Parathyroid adenoma (tissue), 2 donors: ENCODE results near the gene LYPD4.
"Not testable (repeated sequence)": the region's sequence is repeated elsewhere in the genome, so short reads cannot be mapped to it uniquely, and the experiment has no call there.

Experiments used
- H2AFZ ChIP-seq: fragments of 300-600 bp; sonication (generic); one replicate; pipeline ENCODE4 v1.7.0; 2017; ENCODE audit warnings: antibody characterized with exemption, mild to moderate bottlenecking
- H3K27ac ChIP-seq: fragments of 300-600 bp; sonication (generic); one replicate; pipeline ENCODE4 v1.7.0; 2017
- H3K27me3 ChIP-seq: fragments of 300-600 bp; sonication (generic); one replicate; pipeline ENCODE4 v1.7.0; 2017; ENCODE audit warnings: low read length; ENCODE audit not compliant: control insufficient read depth, insufficient read depth
- H3K36me3 ChIP-seq: fragments of 300-600 bp; sonication (generic); one replicate; pipeline ENCODE4 v1.7.0; 2017; ENCODE audit warnings: low read length; ENCODE audit not compliant: control insufficient read depth, insufficient read depth
- H3K4me1 ChIP-seq: fragments of 300-600 bp; sonication (generic); one replicate; pipeline ENCODE4 v1.7.0; 2017; ENCODE audit warnings: control low read depth
- H3K4me2 ChIP-seq: fragments of 300-600 bp; sonication (generic); one replicate; pipeline ENCODE4 v1.7.0; 2017; ENCODE audit warnings: low read length
- H3K4me3 ChIP-seq: fragments of 300-600 bp; sonication (generic); one replicate; pipeline ENCODE4 v1.7.0; 2017; ENCODE audit warnings: low read depth, low read length
- H3K79me2 ChIP-seq: fragments of 300-600 bp; sonication (generic); one replicate; pipeline ENCODE4 v1.7.0; 2017; ENCODE audit warnings: control low read depth
- H3K9ac ChIP-seq: fragments of 300-600 bp; sonication (generic); one replicate; pipeline ENCODE4 v1.7.0; 2017; ENCODE audit warnings: mild to moderate bottlenecking
- H3K9me3 ChIP-seq: fragments of 300-600 bp; sonication (generic); one replicate; pipeline ENCODE4 v1.7.0; 2017; ENCODE audit warnings: low read length; ENCODE audit not compliant: control insufficient read depth
- TF ChIP-seq, protein P1 (sequence below): fragments of 300-600 bp; sonication (generic); IDR thresholded peaks from one replicate; pipeline ENCODE4 v1.7.0; 2017; ENCODE audit warnings: antibody characterized with exemption, mild to moderate bottlenecking
- donor health status: primary hyperparathyroidism.

Gene LYPD4

DNA sequence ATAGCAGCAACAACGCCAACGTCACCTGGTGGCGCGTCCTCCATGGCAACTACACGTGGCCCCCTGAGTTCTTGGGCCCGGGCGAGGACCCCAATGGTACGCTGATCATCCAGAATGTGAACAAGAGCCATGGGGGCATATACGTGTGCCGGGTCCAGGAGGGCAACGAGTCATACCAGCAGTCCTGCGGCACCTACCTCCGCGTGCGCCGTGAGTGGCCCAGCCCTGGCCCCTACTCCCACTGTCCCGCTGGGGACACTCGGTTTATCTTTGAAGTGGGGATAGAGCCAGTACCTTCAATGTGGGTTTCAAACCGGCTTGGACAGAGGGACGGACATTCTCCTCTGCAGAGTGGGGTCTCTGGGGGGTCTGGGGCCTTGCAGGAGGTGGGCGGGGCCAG, 34.6 kb upstream of the LYPD4 start:
- no peaks in the 10 kb centered on the region for H3K79me2 ChIP-seq

DNA sequence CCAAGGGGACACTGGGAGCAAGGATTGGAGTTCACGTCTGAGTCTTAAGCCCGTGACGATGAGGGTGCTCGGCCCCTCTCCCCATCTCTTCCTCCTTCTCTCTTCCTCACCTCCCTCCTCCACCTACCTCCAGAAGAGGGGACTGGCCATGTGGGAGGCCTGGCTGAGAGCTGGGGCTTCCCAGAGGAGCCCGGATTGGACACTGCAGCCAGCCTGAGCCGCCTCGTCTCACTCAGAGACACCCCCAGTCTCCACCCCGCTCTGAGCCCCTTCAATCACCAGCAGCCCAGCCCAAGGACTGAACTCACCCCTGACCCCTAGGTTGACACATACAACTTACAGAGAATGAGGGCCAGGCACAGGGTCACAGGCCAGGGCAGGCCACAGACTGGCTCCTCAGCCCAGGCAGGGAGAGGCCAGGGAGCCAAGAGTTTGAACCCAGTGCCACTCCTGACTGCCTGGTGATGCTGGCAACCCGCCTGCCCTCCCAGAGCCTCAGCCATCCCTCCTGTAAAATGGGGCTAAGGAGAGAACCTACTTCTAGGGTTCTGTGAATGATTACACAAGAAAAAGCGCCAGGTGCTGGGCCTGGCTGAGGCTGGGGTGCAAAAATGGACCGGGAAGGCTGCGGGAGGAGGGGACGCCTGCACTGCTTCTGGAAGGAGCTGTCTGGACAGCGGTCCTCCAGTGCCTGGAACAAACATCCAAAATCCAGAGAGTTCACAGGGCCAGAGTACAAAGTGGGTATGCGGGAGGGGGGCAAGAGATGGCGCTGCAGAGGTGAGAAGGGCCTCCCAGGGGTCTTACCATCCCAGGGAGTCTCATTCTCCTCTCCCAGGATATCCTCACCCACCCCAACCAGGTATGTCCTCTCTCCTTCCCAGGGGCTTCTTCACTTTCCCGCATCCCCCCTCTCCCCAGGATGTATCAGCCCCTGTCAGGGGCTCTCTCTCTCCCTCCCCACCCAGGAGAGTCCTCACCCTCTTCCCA, 33.7 kb upstream of the LYPD4 start:
- Histone ChIP-seq H3K9me3 (no peaks in the 10 kb centered on the region), H3K4me1 (no peaks in the 10 kb centered on the region), H3K36me3 (no peaks in the 10 kb centered on the region), H3K4me2 (no peak overlapping the region), H2AFZ (no peak overlapping the region), H3K79me2 (no peaks in the 10 kb centered on the region), H3K9ac (no peak overlapping the region), H3K27me3 (no peaks in the 10 kb centered on the region), H3K27ac (no peak overlapping the region), H3K4me3 (no peak overlapping the region)
- TF ChIP-seq, protein P1, sequence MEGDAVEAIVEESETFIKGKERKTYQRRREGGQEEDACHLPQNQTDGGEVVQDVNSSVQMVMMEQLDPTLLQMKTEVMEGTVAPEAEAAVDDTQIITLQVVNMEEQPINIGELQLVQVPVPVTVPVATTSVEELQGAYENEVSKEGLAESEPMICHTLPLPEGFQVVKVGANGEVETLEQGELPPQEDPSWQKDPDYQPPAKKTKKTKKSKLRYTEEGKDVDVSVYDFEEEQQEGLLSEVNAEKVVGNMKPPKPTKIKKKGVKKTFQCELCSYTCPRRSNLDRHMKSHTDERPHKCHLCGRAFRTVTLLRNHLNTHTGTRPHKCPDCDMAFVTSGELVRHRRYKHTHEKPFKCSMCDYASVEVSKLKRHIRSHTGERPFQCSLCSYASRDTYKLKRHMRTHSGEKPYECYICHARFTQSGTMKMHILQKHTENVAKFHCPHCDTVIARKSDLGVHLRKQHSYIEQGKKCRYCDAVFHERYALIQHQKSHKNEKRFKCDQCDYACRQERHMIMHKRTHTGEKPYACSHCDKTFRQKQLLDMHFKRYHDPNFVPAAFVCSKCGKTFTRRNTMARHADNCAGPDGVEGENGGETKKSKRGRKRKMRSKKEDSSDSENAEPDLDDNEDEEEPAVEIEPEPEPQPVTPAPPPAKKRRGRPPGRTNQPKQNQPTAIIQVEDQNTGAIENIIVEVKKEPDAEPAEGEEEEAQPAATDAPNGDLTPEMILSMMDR: no peak

More for the DNA sequence above, 34.6 kb upstream of the LYPD4 start:
- no peaks in the 10 kb centered on the region for H3K9me3 ChIP-seq
- H3K27me3 ChIP-seq: no peaks in the 10 kb centered on the region
- TF ChIP-seq, protein P1: no peak
- no peak overlapping the region for H3K27ac ChIP-seq
- no peak overlapping the region for H3K4me3 ChIP-seq
- peaks cover 5% of the 10 kb centered on the region for H3K4me1 ChIP-seq
- H3K4me2 ChIP-seq: no peak overlapping the region
- H2AFZ ChIP-seq: no peak overlapping the region
- H3K36me3 ChIP-seq: no peaks in the 10 kb centered on the region
- no peak overlapping the region for H3K9ac ChIP-seq

DNA sequence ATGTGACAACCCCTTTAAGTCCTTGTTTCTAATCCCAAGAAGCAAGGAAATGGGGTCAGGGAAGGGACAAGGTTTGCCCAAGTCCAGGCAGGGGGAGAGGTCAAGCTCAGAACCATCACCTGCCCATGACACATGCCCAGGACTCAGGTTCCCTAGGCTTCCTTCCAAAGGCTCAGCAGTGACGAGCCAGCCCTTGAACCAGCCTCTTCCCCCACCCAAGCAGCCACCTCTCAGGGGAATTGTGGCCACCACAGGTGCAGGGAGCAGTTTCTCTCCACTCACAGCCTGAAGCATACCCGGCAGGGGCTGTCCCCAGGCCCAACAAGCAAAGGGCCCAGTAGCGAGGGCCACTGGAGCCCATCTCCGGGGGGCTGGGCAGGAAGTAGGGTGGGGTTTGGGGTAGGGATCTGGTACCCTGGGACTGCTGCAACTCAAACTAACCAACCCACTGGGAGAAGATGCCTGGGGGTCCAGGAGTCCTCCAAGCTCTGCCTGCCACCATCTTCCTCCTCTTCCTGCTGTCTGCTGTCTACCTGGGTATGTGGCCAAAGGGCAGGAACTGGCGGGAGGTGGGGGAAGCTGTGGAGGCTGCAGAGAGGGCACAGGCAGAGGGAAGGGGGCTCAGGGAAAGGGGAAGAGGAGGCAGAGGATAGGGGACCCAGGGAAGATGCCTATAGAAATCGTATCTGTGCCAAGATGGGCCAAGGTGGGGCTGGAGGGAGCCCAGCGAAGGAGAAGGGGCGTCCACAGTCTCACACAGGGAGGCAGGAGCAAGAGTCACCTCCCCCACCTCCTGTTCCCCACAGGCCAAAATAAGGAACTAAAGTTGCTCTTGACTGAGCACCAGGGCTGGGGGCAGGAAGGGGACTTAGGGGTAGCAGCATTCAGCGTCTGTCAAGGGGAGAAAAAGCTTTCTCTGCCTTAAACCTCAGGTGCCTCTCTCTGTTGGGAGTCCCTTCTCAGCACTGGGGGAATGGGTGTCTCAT, 32.7 kb upstream of the LYPD4 start, which contains the start of gene CD79A:
Gene CD79A (plus strand): TSS at position 433 of the 986 bp plus-strand sequence. CDS start 26 bp downstream, at position 459.
- no peak within 1 kb of the TSS for H3K4me3 ChIP-seq
- H3K27me3 ChIP-seq: no peaks in the 10 kb centered on the region
- no peaks in the 10 kb centered on the region for H3K9me3 ChIP-seq
- no peaks in the 10 kb centered on the region for H3K36me3 ChIP-seq
- H3K9ac ChIP-seq: no peak within 1 kb of the TSS
- H3K4me2 ChIP-seq: no peak within 1 kb of the TSS
- H3K27ac ChIP-seq: no peak within 1 kb of the TSS
- no peaks in the 10 kb centered on the region for H3K79me2 ChIP-seq
- TF ChIP-seq, protein P1: no peak
- no peak within 1 kb of the TSS for H2AFZ ChIP-seq
- no peaks in the 10 kb centered on the region for H3K4me1 ChIP-seq

DNA sequence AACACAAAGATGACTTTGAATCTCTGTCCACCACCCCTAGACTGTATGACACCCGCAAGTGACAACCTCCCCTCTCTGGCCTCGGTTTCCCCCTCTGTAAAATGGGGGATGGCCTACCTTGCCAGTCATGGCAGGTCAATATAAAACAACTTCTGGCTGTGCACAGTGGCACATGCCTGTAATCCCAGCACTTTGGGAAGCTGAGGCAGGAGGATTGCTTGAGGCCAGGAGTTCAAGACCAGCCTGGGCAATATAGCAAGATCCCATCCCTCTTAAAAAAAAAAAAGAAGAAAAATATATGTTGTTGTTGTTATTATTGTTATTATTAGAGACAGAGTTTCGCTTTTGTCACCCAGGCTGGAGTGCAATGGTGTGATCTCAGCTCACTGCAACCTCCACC, 31.5 kb upstream of the LYPD4 start:
- not testable (repeated sequence) for H3K4me1 ChIP-seq, H3K79me2 ChIP-seq, H3K27ac ChIP-seq, H3K4me3 ChIP-seq, H3K27me3 ChIP-seq, H3K4me2 ChIP-seq, H3K9me3 ChIP-seq, H2AFZ ChIP-seq, H3K36me3 ChIP-seq, H3K9ac ChIP-seq
